Measurements from ENCODE around the gene OR10H3. TPM values are rescaled to one million over a fixed set of nuclear protein-coding genes. Genes with fewer than 3 reads are reported as not detected.

Gene OR10H3
- total and polyA plus RNA-seq, 2 experiments from 2014 or later: not detected

DNA sequence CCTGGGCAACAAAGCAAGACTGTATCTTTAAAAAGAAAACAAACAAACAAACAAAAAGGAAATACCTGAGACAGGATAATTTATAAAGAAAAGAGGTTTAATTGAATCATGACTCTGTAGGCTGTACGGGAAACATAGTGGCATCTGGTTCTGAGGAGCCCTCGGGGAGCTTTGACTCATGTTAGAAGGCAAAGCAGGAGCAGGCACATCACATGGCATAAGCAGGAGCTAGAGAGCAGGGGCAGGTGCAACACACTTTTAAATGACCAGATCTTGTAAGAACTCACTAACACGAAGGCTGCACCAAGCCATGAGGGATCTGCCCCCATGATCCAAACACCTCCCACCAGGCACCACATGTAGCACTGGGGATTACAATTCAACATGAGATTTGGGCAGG, 23.1 kb upstream of the OR10H3 start:
- TF ChIP-seq POLR2AphosphoS5 (IDR thresholded peaks at IDR 0.05; ENCODE audit: low read depth) (no peak), ZNF462 (CRISPR knock-in tag; IDR thresholded peaks at IDR 0.05) (no peak), ZNF114 (CRISPR knock-in tag; IDR thresholded peaks at IDR 0.05) (no peak), JUNB (IDR thresholded peaks at IDR 0.05; ENCODE audit: unreplicated experiment) (no peak), ZNF331 (CRISPR knock-in tag; IDR thresholded peaks at IDR 0.05; ENCODE audit: low read depth) (no peak), EZH2phosphoT487 (IDR thresholded peaks at IDR 0.05; ENCODE audit: unreplicated experiment) (no peak), EZH2 (IDR thresholded peaks at IDR 0.05; ENCODE audit: low read depth, unreplicated experiment) (no peak), NANOG (IDR thresholded peaks at IDR 0.05; ENCODE audit: borderline replicate concordance) (no peak), ETS1 (IDR thresholded peaks at IDR 0.05) (no peak), STAT1 (IDR thresholded peaks at IDR 0.05; ENCODE audit: unreplicated experiment) (no peak)
- TF ChIP-seq, protein P1, sequence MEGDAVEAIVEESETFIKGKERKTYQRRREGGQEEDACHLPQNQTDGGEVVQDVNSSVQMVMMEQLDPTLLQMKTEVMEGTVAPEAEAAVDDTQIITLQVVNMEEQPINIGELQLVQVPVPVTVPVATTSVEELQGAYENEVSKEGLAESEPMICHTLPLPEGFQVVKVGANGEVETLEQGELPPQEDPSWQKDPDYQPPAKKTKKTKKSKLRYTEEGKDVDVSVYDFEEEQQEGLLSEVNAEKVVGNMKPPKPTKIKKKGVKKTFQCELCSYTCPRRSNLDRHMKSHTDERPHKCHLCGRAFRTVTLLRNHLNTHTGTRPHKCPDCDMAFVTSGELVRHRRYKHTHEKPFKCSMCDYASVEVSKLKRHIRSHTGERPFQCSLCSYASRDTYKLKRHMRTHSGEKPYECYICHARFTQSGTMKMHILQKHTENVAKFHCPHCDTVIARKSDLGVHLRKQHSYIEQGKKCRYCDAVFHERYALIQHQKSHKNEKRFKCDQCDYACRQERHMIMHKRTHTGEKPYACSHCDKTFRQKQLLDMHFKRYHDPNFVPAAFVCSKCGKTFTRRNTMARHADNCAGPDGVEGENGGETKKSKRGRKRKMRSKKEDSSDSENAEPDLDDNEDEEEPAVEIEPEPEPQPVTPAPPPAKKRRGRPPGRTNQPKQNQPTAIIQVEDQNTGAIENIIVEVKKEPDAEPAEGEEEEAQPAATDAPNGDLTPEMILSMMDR (conservative IDR thresholded peaks at IDR 0.05; ENCODE audit: low read depth in 2 of 2): no peak
- Mint-ChIP-seq H3K27ac (no peak overlapping the region), H3K36me3 (ENCODE audit: low read depth) (peaks cover 22% of the 10 kb centered on the region), H3K4me3 (no peak overlapping the region), H3K4me1 (no peaks in the 10 kb centered on the region), H3K27me3 (ENCODE audit: insufficient read depth, low read depth, poor library complexity) (peaks cover 7% of the 10 kb centered on the region), H3K9me3 (peaks cover 91% of the 10 kb centered on the region)
- Histone ChIP-seq H4K20me1 (replicated peaks; ENCODE audit: insufficient read depth) (no peaks in the 10 kb centered on the region), H3K9me2 (ENCODE audit: insufficient read depth) (no peaks in the 10 kb centered on the region), H3K27me3 (ENCODE audit: insufficient read depth) (no peaks in the 10 kb centered on the region), H3F3A (replicated peaks; ENCODE audit: low read depth) (no peaks in the 10 kb centered on the region), H3K36me3 (ENCODE audit: insufficient read depth) (no peaks in the 10 kb centered on the region; the same call in 1 of the 2 replicates), H2AFZ (no peak overlapping the region), H3K79me2 (replicated peaks; ENCODE audit: insufficient read depth) (no peaks in the 10 kb centered on the region), H3K27ac (ENCODE audit: low read depth) (no peak overlapping the region), H3K4me2 (no peak overlapping the region), H3K4me1 (ENCODE audit: insufficient read depth) (no peaks in the 10 kb centered on the region), H3K4me3 (no peak overlapping the region)
- no peak for ATAC-seq
- DNase-seq (ENCODE audit: low spot score): no peak

All from GM23338 (cell line).